Mononuclear cell (primary cell): Measurements from ENCODE around the gene CDH4. TPM values are rescaled to one million over a fixed set of nuclear protein-coding genes. Genes with fewer than 3 reads are reported as not detected.

Experiments
- H3K27me3 ChIP-seq: 2 replicates; pipeline ENCODE4 v1.6.0; 2011; ENCODE audit warnings: low read length, control low read depth; ENCODE audit not compliant: insufficient read depth
- H3K4me1 ChIP-seq: 2 replicates; pipeline ENCODE4 v1.5.1; 2011; ENCODE audit warnings: mild to moderate bottlenecking, low read length, control low read depth; ENCODE audit not compliant: insufficient read depth
- H3K4me3 ChIP-seq: 2 replicates; pipeline ENCODE4 v1.5.1; 2011; ENCODE audit warnings: mild to moderate bottlenecking, low read length, moderate library complexity
- H3K9me3 ChIP-seq: 2 replicates; pipeline ENCODE4 v1.5.1; 2011; ENCODE audit warnings: low read depth, mild to moderate bottlenecking, control low read depth, low read length
- total RNA-seq: library from RNA; depleted of rRNA; stranded (reverse); fragments of >200 nt; gene quantifications from one replicate; pipeline ENCODE4 v1.2.3, GENCODE V29; 2012

Gene CDH4
- total RNA-seq, 1 donor = under 0.01 TPM

DNA sequence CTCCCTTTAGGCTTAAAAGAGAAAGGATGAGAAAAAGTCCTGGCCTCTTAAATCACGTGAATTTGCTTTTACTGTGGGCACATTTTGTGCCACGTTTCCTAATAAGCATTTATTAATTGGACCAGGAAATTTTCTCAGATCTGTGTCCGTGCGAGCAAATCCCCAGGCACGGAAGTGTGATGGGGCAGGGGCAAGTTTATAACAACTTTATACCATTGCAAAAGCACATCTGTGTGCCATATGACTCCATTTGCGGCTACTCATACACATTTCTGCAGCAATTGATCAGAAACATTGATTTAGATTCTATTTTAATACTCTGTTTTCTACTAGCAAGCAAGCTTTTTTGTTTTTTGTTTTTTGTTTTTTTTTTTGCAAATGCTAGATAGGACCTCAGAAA, 440.4 kb downstream of the CDH4 start:
- Histone ChIP-seq H3K4me1 (no peaks in the 10 kb centered on the region), H3K9me3 (no peaks in the 10 kb centered on the region), H3K4me3 (no peak overlapping the region), H3K27me3 (no peaks in the 10 kb centered on the region)

- H3K4me3 ChIP-seq = no peak overlapping the region
- no peaks in the 10 kb centered on the region for H3K27me3 ChIP-seq
- H3K4me1 ChIP-seq = no peaks in the 10 kb centered on the region
- no peaks in the 10 kb centered on the region for H3K9me3 ChIP-seq
Observed at GRCh38 chr20:61693055-61693600, 441.1 kb downstream of the CDH4 start.

DNA sequence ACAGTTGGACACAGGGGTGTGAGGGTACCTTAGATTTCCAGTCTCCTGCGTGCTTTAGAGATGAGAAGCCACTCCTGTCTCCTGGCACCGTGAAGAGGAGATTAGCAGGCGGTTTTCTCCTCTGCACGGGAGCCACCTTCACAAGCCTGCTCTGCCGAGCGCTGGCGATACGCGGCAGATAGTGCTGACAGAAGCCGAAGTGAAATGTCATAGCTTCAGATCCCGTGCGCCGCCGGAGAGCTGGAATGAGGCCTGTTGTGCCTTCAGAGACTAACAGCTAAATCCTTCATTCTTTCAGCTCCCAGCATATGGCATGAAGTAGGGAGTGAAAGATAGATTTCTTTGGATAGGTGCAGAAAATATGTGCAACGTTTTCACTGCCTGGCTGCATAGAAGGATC, 442.6 kb downstream of the CDH4 start:
- Histone ChIP-seq H3K9me3 (no peaks in the 10 kb centered on the region), H3K27me3 (no peaks in the 10 kb centered on the region), H3K4me1 (no peaks in the 10 kb centered on the region)

DNA sequence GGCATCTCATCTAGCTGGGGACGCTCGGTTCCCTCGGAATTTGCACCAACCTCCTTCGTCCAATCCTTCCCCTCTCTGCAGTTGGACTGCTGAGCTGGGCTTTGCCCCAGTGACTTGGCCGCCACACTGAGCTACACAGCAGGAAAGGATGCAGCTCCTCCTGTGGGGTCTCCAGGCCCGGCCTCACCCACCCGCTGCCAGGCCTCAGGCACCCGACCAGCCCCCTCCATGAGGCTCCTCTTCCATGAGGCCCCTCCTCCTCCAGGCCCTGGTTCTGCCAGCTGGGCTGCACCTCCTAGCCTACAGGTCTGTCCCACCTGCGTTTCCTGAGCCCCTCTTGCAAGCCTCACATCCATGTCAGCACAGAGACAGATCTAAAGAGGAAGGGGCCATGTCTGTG, 443.7 kb downstream of the CDH4 start:
- H3K9me3 ChIP-seq = no peaks in the 10 kb centered on the region

More for the DNA sequence above, 442.6 kb downstream of the CDH4 start:
- no peak overlapping the region for H3K4me3 ChIP-seq

DNA sequence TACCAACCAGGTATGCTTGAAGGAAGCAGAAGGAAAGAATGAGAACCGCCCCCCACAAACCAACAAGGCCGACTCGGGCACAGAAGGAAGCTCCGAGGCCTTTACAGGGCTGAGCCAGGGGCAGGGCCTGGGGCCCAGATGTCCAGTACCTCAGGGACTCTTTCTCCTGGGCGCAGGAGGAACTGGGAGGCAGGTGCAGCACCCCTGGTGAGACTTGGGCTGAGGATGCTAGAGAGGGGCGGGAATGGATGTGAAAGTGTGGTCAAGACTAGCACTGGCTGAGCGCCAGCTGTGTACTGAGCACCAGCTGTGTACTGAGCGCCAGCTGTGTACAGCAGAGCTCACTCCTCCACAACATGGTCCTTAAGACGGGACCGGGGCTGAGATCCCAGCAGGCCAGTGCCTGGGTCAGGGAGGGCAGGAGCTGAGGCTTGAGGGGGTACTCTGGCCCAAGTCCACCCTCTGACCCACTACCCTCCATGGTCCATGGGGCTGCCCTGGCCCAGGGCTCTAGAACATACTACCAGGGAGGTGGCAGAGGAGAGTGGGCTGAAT, 444.2 kb downstream of the CDH4 start:
- Histone ChIP-seq H3K9me3 (no peaks in the 10 kb centered on the region), H3K4me1 (no peaks in the 10 kb centered on the region), H3K4me3 (no peak overlapping the region), H3K27me3 (no peaks in the 10 kb centered on the region)

More for the DNA sequence above, 443.7 kb downstream of the CDH4 start:
- H3K4me1 ChIP-seq = no peaks in the 10 kb centered on the region
- H3K27me3 ChIP-seq = no peaks in the 10 kb centered on the region
- no peak overlapping the region for H3K4me3 ChIP-seq

DNA sequence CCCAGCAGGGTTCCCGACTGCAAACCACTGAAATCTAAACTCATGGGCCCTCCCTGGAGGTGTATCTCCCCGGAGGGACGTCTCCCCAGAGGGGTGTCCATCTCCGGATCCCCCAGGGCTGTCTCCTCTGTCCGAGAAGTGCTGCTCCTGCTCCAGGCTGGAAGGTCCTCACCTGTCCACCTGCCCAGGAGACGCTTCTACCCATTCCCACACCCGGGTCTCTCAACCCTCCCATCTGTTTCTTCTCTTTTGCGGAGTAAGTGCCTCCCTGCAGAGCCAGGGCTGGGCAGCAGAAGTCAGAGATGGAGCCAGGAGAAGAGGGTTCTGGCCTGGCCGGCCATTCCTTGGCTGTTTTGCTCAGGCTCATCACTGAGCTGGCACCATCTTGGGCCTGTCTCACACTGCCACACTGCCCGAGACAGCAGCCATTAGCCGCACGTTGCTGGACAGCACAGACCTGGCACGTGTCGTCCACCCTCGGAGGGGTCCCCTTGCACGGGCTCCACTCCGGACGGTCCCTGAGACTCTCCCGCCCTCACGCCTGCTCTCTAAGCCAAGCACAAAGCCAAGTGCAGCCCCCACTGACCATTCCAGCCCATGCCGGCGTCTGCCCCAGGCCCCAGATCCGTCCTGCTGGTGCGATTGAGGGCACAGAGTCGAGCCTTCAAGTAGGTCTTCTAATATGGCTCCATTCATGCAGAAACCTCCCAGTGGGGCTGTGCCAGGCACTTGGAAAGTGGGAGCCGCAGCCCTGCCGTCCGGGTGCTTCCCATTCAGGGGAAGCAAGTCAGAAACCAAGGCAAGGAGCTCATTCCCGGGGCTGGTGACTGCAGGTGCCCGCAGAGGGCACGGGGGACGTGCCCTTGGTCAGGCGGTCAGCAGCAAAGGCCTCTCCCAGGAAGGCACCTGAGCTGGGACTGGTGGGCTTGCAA, 445.9 kb downstream of the CDH4 start:
- Histone ChIP-seq H3K4me3 (no peak overlapping the region), H3K9me3 (no peaks in the 10 kb centered on the region), H3K27me3 (no peaks in the 10 kb centered on the region), H3K4me1 (no peaks in the 10 kb centered on the region)

DNA sequence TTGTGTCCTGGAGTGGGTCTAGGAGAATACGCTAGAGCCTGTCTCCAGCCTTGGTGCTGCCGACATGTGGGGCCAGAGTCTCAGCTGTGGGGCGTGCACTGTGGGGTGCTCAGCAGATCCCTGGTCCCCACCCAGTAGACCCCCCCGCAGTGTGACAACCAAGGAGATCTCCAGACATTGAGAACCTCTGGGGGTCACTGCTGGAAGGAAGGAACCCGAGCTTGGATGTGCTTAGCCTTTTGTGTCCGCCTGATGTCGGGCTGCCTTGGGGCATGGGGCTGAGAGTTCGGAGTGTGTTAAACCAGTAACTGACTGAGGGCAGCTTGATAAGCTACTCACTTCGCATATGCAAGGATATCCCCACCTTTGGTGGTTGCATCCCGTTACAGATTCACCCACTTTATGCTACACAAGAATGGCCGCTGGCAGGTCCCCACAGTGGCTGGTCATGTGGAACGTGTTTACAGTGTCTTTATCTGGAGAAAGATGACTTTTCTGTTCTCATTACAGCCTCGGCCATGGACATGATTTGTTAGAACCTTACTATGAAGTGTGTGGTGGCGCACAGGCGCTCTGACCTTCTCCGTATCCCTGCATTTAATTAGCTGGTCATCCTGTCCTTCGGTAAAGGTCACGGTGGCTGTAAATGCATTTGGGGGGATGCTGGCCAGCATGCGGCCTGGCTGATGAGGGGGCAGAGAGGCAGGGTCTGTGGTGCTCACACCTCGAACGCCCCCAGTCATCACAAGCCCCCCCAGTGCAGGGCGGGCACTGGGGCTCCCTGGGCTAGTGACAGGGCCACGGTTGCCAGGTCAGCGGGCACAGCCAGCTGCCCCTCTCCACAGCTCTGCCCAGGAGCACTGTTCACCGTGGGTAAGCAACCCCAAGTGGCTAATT, 446.8 kb downstream of the CDH4 start:
- Histone ChIP-seq H3K27me3 (no peaks in the 10 kb centered on the region), H3K4me1 (no peaks in the 10 kb centered on the region), H3K9me3 (no peaks in the 10 kb centered on the region), H3K4me3 (no peak overlapping the region)

DNA sequence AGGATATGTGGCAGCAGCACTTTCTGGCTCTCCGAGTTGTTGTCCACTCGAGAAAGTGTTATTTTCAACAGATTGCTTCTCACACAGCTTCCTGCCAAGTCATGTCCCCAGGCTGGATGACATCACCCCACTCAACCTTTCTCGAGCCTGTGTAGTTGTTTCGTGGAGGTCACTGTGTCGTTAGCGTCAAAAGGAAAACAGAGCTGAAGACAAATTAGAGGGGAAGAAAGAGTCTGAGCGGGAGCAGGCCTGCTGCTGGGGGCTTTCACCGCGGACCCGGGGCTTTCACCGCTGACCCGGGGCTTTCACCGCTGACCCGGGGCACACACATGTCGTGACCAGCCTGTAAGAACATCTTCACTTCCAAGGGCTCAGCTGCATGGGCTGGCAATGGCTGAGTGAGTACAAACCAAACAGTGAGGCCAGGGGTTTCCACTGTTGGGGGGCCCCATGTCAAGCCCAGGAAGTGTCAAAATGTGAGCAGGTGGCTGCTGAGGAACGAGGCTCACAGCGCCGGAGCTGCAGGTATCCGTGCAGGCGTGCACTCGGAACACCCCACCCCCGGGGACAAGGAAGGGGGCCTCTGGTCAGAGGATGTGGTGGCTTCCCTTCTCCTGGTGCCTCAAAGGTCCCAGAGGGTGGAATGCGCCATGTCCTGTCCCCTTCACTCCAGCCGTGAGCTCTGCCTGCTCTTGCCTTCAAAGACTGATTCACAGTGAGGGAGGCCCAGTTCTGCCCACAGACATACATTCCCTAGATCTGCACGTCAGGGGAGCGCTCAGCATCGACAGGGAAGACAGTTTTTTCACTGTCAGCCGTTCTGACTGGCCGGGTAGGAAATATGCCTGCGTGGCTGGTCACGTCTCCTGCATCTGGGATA, 447.7 kb downstream of the CDH4 start:
- Histone ChIP-seq H3K27me3 (no peaks in the 10 kb centered on the region), H3K4me3 (no peak overlapping the region), H3K9me3 (no peaks in the 10 kb centered on the region), H3K4me1 (no peaks in the 10 kb centered on the region)

GRCh38 chr20:61700595-61701140, 448.6 kb downstream of the CDH4 start:
- Histone ChIP-seq H3K4me3 (no peak overlapping the region), H3K9me3 (no peaks in the 10 kb centered on the region), H3K27me3 (no peaks in the 10 kb centered on the region), H3K4me1 (no peaks in the 10 kb centered on the region)

DNA sequence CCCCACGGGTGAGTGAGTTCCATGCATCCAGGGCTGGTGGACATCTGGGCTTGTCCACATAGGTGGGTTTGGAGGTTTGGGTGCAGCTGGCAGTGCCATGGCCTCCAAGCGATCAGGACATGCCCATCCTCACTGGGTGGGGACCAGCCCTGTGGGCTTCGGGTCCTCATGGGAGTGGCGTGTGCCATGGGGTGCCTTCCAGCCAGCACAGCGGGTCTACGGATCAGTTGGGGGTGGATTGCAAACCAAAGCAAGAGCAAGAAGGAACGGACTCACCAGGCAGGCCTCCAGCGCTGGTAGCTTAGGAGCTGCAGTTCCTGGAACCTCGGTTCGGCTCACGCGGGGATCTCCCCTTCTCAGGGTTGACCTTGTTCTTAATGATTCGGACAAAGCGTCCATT, 449.3 kb downstream of the CDH4 start:
- no peaks in the 10 kb centered on the region for H3K4me1 ChIP-seq
- no peaks in the 10 kb centered on the region for H3K9me3 ChIP-seq
- H3K27me3 ChIP-seq = no peaks in the 10 kb centered on the region
- H3K4me3 ChIP-seq = no peak overlapping the region

DNA sequence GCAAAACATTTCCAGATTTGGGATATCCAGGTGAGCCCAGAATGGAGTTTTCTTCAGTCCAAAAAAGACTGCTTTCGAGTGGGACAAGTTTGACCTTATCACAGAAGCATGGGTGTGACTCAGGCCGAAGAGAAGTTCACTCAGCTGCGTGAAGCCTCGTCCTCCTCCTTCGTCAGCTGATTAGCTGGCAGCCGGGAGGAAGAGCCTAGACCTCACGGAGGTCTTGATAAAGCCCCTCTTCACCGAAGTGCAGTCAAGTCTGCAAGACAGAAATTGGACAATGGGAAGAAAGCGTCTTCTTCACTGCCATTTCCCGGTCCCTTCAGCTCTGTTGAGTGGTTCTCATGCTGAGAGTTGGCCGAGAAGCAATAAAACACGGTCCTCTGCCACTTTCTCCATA, 449.7 kb downstream of the CDH4 start:
- Histone ChIP-seq H3K4me3 (no peak overlapping the region), H3K9me3 (no peaks in the 10 kb centered on the region), H3K27me3 (no peaks in the 10 kb centered on the region), H3K4me1 (no peaks in the 10 kb centered on the region)

- Histone ChIP-seq H3K27me3 (no peaks in the 10 kb centered on the region), H3K4me3 (no peak overlapping the region), H3K9me3 (no peaks in the 10 kb centered on the region), H3K4me1 (no peaks in the 10 kb centered on the region)
Observed at GRCh38 chr20:61702246-61702645, 450.2 kb downstream of the CDH4 start.

GRCh38 chr20:61704661-61705060, 452.6 kb downstream of the CDH4 start:
- Histone ChIP-seq H3K4me1 (no peaks in the 10 kb centered on the region), H3K4me3 (no peak overlapping the region), H3K9me3 (no peaks in the 10 kb centered on the region), H3K27me3 (no peaks in the 10 kb centered on the region)
